ENCODE data around the gene TMEM244. TPM values are rescaled to one million over a fixed set of nuclear protein-coding genes. Genes with fewer than 3 reads are reported as not detected.
"Not testable (repeated sequence)": the region's sequence is repeated elsewhere in the genome, so short reads cannot be mapped to it uniquely, and the experiment has no call there.

The TMEM244 gene
- total RNA-seq, 1 donor from 2014 or later = not detected

DNA sequence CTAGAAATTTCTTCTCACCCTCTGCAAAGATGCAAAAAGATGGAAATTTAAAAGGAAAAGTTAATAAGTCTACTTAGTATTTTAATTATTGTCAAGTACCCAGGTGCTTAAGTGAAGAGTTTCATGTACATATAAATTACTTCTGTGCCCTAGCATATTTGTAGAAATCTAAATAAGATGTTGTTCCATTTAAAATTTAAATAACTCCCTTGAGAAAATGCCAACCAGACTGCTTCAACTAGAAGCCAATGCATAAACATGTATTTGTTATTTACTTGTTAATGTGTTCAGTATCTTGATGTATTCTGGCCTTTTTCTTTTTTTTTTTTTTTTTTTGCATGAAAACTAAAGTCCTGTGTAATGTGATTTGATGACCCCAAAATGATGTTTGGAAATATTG, 6.3 kb upstream of the TMEM244 start:
- DNase-seq (ENCODE audit: low read depth in 2 of 2) = no peak

DNA sequence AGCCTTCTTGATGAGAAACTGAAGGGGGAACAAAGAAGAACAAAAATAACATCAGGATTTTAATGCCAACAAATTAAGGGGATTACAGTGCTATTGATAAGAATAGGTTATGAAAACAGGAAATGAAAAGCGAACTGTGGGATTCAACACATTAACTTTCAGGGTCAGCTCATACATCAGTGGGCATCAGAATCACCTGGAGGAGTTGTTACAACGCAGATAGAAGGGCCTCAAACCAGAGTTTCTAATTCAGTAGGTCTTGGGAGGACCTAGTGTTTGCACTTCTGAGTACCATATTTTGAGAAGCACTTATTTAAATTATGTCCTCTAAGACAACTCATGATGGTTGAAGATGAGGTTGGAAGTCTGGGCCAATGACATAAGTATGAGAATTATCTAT, 5.6 kb upstream of the TMEM244 start:
- DNase-seq (ENCODE audit: low read depth in 2 of 2) = no peak

DNA sequence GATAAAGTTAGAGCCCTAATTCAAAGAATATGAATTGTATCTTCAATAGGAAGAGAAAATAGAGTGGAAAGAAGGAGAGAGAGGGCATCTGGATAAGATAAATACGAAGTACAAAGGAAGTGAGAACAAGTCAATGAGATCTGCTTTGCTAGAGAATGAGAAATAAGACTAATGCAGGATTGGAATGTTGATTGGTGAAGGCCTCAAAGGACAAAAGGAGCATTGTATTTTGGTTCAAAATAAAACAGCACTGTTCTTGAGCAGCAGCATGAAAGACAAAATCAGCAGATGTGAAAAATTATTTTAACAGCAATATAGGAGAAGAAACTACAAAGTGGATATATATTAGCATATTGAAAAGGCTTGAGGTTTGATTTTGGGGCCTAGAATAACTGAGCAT, 5.1 kb upstream of the TMEM244 start:
- DNase-seq (ENCODE audit: low read depth in 2 of 2) = no peak

DNA sequence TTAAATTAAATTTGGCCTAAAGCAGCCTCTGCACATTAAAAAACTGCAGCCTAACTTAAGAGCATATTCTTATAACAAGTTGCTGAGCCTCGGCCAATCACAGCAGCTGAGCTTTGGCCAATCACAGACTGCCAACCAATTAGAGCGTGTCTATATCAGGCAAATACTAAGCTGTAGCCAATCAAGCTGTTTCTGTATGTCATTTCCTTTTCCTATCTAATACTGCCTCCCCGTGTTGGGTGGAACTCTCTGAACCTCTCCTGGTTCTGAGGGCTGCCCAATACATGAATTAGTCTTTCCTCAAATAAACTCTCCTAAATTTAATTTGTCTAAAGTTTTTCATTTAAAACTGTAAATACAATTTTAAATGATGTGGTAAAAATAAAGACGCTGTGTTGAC, 3.9 kb upstream of the TMEM244 start:
- DNase-seq (ENCODE audit: low read depth in 2 of 2) = no peak

DNA sequence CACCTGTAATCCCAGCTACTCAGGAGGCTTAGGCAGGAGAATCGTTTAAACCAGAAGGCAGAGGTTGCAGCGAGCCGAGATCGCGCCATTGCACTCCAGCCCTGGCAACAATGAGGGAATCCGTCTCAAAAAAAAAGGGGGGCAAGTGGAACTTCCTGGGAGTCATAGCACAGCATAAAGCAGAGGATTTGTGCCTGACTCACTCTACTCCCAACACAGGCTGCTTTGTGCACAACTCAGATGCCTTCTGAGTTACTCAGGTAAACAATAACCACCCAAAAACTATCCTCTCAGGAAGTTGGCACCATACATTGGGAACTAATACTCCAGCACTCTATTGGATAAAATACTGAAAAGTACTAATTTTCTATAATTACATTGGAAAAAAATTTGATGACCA, 2.5 kb upstream of the TMEM244 start:
- DNase-seq (ENCODE audit: low read depth in 2 of 2) = no peak

DNA sequence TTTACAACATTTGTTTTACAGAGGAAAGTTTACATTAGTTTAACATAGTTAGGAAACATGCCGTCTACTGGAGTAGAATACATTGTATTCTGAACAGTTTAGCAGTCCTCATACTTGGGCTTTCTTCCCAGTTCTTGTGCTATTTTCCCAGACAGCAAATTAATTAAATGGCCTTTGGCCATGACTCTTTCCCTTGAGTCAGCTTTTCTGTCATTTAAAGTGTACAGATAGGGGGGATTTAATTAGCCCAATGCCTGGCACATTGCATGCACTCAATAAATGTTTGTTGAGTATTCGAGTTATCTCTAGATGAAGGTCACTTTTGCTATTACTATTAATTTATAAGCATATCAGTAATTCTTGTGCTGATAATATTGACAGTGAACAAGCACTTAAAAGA, 1.6 kb downstream of the TMEM244 start:
- DNase-seq (ENCODE audit: low read depth in 2 of 2) = no peak

DNA sequence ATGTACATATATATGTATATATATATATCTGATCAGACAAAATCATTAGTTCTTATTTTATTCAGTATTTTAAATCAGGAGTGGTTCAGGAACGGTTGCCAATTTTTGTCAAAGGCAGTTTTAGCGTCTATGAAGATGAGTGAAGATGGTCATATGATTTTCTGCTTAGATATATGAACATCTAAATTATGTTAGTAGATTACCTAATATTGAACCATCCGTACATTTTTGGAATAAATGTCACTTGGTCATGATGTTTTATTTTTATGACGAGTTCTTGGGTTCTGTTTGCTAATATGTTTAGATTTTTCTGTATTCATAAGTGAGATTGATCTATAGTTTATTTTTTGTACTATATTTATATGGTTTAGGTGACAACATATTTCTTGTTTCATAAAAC, 3.3 kb downstream of the TMEM244 start:
- no peak for DNase-seq (ENCODE audit: low read depth in 2 of 2)

DNA sequence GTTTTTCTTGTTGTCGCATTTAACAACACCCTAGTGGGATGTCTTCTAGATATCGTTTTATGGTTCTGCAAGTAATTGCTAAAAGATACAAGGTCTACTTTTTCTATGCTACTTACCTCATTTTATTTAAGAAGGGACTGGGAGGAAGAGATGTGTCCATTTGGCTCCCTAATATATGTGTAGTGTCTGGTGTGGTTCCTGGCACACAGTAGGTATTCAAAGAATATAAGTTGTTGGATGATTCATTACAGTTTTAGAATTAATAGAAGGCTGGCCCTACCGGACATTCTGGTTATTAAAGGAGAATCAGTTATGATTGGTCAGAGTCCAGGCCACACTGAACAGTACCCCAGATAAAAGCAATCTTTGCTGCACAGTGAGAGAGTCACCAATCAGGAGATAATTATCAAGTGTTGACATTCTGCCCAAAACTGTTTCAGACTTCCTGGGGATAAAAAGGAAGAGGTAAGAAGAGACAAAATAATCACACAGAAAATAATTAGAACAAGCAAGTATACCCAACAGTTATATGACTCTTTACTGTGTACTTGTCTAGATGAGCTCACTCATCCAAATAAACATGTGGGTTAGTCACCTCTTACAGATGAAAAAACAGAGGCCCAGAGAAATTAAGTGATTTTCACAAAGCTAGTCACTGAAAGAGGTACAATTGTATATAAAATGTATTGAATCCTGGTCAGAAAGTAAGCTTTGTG, 7.0 kb downstream of the TMEM244 start:
- peak in 1 of 2 donors; percentile 41 for DNase-seq (ENCODE audit: low read depth in 2 of 2)

DNA sequence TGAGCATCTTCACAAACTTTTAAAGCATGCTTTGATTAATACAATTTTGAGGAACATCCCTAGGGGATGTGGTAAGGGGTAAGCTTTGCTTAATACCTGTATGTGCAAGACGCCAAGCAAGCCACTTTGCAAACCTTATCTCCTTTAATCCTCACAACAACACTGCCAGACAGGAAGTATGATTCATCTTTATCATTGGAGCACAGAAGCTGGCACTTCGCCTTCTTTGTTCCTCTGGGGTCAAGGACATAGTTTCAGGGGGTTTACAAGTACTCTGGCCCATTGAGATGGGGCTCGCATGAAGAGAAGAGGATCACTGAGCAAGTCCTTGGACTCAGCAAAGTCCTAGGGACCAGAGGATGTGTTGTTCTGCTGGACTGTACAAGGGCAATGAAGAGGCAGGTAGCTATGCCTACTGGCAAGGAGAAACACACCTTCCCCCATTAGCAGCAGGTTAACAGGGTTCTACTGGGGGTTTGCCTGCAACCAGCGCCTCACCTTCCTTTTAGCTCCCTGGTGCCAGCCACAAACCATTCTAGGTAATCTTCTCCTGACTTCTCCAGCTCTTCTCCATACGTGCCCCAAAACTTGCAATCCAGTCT, 8.8 kb downstream of the TMEM244 start:
- DNase-seq (ENCODE audit: low read depth in 2 of 2) = peak in 1 of 2 donors; percentile 80

DNA sequence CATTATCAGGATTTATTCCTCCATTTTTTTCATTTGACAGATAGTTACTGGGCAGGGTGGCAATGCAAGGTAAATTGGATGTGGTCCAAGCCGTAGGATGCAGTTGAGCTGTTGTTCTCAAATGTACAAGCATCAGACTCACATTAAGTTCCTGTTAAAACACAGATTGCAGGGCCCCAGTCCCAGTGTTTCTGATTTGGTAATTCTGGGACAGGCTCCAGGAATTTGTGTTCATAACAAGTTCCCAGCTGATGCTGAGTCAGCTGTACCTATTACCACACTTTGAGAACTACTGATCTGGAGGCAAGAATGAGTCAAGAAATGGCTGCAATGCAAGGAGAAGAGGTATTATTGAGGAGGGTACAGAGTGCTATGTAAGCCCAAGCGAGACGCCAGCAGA, 11.7 kb downstream of the TMEM244 start:
- peak; percentile 11 to 65 for DNase-seq (ENCODE audit: low read depth in 2 of 2)

DNA sequence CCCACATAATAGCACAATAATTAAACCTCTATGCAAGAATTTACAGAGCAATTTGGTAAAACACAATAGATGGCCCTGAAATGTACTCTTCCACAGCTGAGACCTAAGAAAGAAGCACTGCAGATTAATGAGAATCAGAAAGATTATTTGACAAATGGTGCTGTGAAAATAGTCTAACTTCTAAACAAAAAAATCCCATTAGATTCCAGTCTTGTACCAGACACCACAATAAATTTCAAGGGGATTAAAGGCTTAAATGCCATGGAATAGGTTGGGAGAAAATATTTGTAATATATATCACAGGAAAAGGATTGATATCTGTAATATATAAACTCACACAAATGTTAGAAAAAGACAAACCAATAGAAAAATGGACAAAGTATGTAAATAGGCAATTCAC, 14.4 kb downstream of the TMEM244 start:
- no peak for DNase-seq (ENCODE audit: low read depth in 2 of 2)

DNA sequence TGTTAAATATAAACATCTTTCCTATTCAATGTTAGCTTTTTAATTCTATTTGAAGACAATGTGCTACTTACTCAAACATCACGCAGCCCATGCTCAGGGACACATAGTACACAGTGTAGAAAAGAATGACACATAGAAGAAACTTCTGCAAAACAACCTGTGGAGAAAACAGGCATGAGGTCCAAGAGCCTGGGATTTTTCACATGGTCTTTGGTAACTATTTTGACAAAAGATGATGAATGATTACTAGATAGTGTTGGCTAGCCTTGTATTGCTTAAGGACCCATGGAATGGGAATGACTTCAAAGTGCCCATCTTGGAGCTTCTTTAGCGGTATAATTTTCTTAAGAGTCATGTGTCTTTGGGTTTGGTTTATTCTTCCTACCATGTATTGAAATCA, 15.4 kb downstream of the TMEM244 start:
- no peak for DNase-seq (ENCODE audit: low read depth in 2 of 2)

DNA sequence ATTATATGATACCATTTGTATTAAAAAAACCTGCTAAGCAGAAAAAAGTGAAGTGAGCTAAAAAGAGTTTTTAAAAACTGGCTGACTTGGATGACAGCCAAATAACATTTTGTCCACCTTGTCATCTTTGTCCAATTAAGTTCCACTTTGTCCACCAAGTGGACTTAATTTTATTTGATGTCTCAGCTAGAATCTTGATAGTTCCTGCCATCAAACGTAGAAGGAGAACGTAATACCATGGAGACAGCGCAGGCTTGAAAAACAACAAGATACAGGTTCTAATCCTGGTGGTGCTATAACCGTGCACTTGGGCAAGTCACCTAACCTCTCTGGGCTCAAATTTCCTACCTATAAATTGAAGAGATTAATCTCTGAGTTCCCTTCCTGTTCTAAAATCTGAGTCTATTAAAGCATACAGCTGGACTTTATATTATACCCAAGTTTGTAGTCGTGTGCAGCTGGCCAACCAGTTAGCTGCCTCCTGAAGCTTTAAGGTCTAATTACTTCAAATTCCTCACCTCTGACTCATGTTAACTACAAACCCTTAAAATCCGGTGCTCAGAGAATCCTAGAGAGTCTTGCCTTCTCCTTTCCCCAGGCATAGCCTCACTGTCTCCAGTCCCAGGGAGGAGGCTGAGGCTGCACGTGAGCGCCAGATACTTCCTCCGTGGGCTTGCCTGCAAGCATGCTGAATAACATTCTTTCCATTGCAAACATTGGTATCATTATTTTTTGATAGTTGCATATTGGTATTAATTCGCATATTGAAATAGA, 16.8 kb downstream of the TMEM244 start:
- DNase-seq (ENCODE audit: low read depth in 2 of 2) = peak in 1 of 2 donors; percentile 43

DNA sequence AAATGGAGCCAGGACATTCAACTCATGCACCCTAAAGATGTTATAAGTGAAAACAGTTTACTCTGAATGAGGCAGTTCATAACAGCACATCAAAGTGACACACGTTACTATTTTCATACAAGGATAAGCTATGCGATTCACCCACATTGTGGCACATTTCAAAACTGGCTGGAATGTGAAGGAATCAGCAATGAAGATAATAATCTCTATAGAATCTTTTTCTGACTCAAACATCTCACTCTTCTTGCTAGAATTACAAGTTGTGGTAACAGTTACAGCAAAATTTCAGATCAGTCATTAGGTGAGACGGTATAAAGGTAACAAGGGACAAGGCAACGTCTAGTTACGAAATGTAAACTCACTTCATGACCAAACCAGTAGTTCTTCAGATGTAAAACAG, 17.5 kb downstream of the TMEM244 start:
- no peak for DNase-seq (ENCODE audit: low read depth in 2 of 2)

DNA sequence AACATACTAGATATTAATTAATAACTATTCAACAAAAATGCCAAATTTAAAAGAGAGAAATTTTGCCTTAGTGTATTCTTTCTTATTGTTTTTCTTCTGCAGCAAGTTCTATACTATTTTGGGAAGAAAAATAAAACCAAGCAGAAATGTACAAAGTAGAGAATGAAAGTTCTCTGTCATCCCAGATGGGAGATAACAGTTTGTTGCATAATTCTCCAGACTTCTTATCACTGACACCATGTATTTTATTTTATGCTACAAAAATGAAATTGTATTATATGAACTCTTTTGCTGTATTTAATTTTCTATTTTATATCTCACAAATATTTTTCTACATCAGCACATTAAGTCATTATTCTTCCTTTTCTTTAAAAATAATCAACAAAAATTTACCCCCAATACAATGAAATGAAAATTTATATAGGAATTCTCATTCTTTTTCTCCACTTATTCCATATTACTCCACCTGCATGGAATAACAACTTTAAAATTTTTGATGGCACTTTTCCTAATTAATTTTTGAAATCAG, 18.2 kb downstream of the TMEM244 start:
- no peak for DNase-seq (ENCODE audit: low read depth in 2 of 2)

DNA sequence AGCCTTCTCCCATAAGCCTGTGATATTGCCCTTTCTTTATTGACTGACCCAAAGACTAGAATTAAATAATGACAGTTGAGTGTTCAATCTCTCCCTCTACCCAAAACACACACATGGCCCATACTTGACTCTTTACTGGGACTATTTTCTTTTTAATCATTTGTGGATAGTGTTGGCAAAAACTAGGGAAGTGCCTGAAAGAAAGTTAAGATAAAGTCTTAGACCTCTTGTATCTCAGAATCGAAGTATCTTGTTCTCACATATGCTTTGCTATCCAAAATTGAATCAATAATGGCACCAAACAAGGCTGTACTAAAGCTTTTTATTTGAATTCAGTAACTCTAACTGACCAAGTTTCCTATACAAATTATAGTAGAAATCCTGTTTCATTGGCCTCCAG, 19.0 kb downstream of the TMEM244 start:
- DNase-seq (ENCODE audit: low read depth in 2 of 2) = no peak

DNA sequence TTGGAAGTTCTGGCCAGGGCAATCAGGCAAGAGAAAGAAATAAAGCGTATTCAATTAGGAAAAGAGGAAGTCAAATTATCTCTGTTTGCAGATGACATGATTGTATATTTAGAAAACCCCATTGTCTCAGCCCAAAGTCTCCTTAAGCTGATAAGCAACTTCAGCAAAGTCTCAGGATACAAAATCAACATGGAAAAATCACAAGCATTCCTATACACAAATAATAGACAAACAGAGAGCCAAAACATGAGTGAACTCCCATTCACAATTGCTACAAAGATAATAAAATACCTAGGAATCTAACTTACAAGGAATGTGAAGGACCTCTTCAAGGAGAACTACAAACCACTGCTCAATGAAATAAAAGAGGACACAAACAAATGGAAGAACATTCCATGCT, 21.6 kb downstream of the TMEM244 start:
- not testable (repeated sequence) for DNase-seq (ENCODE audit: low read depth in 2 of 2)

DNA sequence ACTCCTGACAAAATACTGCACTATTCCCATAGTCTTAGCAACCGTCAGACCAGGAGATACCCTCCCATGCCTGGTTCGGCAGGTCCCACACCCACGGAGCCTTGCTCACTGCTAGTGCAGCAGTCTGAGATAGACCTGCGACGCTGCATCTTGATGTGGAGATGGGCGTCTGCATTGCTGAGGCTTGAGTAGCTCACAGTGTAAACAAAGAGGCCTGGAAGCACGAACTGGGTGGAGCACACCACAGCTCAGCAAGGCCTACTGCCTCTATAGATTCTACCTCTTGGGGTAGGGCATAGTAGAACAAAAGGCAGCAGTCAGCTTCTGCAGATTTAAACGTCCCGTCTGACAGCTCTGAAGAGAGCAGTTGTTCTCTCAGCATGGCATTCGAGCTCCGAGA, 25.4 kb downstream of the TMEM244 start:
- DNase-seq (ENCODE audit: low read depth in 2 of 2) = no peak

DNA sequence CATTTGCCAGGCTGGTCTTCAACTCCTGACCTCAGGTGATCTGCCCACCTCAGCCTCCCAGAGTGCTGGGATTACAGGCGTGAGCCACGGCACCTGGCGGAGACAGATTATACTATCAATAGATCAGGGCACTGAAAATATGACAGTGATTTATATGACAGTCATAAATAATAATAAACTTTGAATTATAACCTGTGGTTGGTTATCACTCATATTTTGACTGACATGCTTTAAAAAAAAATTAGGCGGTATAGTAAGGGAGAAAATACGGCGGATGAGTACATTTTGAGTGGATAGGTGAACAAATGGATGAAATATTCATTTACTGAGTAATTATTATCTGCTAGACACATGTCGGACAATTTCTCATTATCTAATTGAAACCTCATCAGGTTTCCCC, 28.8 kb downstream of the TMEM244 start:
- DNase-seq (ENCODE audit: low read depth in 2 of 2) = no peak

DNA sequence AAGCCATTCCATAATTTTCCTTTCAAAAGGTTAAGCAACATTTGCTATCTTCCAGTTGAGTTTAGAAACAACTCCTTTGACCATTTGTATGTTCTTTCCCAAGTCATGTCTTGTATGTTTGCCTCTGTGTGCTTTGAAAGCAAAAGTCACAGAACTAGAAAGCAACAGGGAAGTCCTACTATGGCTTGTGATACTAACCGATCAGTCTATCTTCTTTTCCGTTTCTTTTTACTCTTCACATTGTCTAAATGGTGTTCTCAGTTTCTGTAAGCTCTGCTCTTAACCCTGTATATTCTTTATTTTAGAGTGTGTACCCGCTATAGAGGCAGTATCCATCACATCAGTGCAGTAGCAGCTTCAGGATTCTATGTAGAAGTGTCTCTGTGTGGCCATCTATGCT, 32.9 kb downstream of the TMEM244 start:
- no peak for DNase-seq (ENCODE audit: low read depth in 2 of 2)

DNA sequence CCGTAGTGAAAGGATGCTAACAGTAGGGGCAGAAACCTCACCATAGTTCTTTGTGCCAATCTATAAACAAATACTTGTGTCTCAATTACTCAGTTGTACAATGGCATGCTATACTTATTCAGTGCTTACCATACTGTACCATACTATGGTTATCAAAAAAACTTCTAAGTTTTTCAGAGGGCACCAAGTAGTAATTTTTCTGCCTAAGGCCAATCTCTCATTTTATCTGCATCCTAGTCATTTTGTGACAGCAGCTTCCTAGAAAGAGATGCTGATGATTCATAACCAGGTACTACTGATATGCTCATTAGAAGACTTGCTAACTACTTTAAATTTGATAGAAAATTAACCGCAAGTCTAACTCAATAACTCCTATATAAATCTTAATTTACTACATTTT, 42.9 kb downstream of the TMEM244 start:
- DNase-seq (ENCODE audit: low read depth in 2 of 2) = no peak

DNA sequence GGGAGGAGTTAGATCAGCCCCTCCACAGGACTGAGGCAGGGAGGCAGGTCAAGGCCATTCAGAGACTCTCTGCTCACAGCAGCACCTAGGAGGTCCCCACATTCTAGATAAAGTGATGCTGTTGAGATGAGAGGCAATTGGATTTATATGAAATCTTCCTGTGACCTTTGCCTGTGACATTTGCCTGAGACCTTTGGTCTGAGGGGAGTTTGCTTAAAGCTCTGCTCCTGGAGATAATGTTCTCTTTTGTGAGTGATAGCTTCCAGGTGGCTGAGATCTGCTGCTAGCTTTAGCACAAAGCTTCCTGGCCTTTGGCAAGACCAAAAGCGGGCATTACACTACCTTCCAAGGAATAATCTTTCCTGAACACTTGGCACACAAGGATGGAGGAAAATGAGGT, 43.3 kb downstream of the TMEM244 start:
- DNase-seq (ENCODE audit: low read depth in 2 of 2) = no peak

DNA sequence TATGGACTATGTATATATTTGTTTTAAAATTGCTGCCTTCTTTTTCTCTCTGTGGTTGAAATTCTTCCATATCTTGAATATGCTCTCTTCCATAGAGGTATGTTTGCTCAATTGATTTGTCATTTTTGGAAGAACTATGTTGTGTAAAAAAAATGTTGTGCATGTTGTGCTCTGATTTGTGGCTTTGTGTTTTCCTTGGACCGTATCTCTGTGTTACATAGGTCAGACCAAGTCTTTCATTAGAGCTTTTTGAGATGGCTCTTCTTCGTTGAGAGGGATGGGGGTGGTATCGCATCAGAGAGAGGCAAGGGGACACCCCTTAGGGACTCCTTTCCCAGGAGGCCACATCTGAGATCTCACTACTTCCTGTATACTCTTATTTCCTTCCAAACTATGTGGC, 43.8 kb downstream of the TMEM244 start:
- DNase-seq (ENCODE audit: low read depth in 2 of 2) = no peak
